HG03039 (cell line): ENCODE data around the gene HAT1.

ENCODE experiments used
- ATAC-seq: cut with Tn5 transposase; IDR thresholded peaks from one replicate; pipeline ENCODE4 v1.9.1; 2021; ENCODE audit warnings: mild to moderate bottlenecking, moderate library complexity; ENCODE audit not compliant: unreplicated experiment

Gene HAT1

GRCh38 chr2:171913517-171913916 is 8.7 kb upstream of the HAT1 start:
- no peak for ATAC-seq

GRCh38 chr2:171919453-171919852 is 2.8 kb upstream of the HAT1 start:
- ATAC-seq, result no peak

GRCh38 chr2:171921970-171922229 is 361 bp upstream of the HAT1 start:
- no peak for ATAC-seq

GRCh38 chr2:171923206-171923605 is 945 bp downstream of the HAT1 start:
- no peak for ATAC-seq

GRCh38 chr2:171924170-171924942 is 2.1 kb downstream of the HAT1 start:
- no peak for ATAC-seq

- no peak for ATAC-seq
Observed at GRCh38 chr2:171930385-171930784, 8.1 kb downstream of the HAT1 start.

GRCh38 chr2:171939058-171939742 is 16.9 kb downstream of the HAT1 start:
- ATAC-seq, result no peak

- no peak for ATAC-seq
Observed at GRCh38 chr2:171939743-171940071, 17.4 kb downstream of the HAT1 start.

GRCh38 chr2:171941316-171941699 is 19.0 kb downstream of the HAT1 start:
- no peak for ATAC-seq

- no peak for ATAC-seq
Observed at GRCh38 chr2:171943869-171944268, 21.6 kb downstream of the HAT1 start.

- ATAC-seq, result no peak
Observed at GRCh38 chr2:171952276-171952675, 30.0 kb downstream of the HAT1 start.

GRCh38 chr2:171952748-171953147 is 30.5 kb downstream of the HAT1 start:
- ATAC-seq, result no peak

GRCh38 chr2:171956135-171956825 is 34.0 kb downstream of the HAT1 start:
- ATAC-seq, result no peak

GRCh38 chr2:171957061-171957460 is 34.8 kb downstream of the HAT1 start:
- ATAC-seq, result no peak

- ATAC-seq, result no peak
Observed at GRCh38 chr2:171958475-171958874, 36.2 kb downstream of the HAT1 start.

GRCh38 chr2:171959998-171960397 is 37.7 kb downstream of the HAT1 start:
- ATAC-seq, result no peak

GRCh38 chr2:171960570-171960969 is 38.3 kb downstream of the HAT1 start:
- ATAC-seq, result no peak

GRCh38 chr2:171963198-171963597 is 40.9 kb downstream of the HAT1 start:
- no peak for ATAC-seq

- ATAC-seq, result no peak
Observed at GRCh38 chr2:171964308-171964707, 42.0 kb downstream of the HAT1 start.

GRCh38 chr2:171965238-171965637 is 43.0 kb downstream of the HAT1 start:
- no peak for ATAC-seq

GRCh38 chr2:171965661-171966060 is 43.4 kb downstream of the HAT1 start:
- no peak for ATAC-seq

- ATAC-seq, result no peak
Observed at GRCh38 chr2:171966235-171966634, 44.0 kb downstream of the HAT1 start.
